Adipose tissue (tissue), 3 donors: Measurements from ENCODE around the gene PTTG1. TPM values are rescaled to one million over a fixed set of nuclear protein-coding genes. Genes with fewer than 3 reads are reported as not detected.

ENCODE experiments used
- H3K27ac ChIP-seq: one replicate; pipeline ENCODE4 v1.5.1; 2013; ENCODE audit warnings: low read depth, low read length
- WGBS, 3 donors: extraction: QIAGEN DNeasy Blood & Tissue Kit; methylation state at CpG; one replicate each; pipeline ENCODE4 v1.1.7; 2013; 5-methylcytosine and 5-hydroxymethylcytosine counted together
- polyA plus RNA-seq, 3 donors: library from polyadenylated mRNA; stranded (reverse); fragments of 200-250 nt; gene quantifications; one replicate each; pipeline ENCODE4 v1.2.3, GENCODE V29; 2013
- donor health status: healthy with polysubstance abuse.
- donor health status: Bipolar disorder and iron deficiency.
- donor health status: healthy.

The PTTG1 gene
- polyA plus RNA-seq, 3 donors = 1.6 to 10.7 (median 3.0) TPM

DNA sequence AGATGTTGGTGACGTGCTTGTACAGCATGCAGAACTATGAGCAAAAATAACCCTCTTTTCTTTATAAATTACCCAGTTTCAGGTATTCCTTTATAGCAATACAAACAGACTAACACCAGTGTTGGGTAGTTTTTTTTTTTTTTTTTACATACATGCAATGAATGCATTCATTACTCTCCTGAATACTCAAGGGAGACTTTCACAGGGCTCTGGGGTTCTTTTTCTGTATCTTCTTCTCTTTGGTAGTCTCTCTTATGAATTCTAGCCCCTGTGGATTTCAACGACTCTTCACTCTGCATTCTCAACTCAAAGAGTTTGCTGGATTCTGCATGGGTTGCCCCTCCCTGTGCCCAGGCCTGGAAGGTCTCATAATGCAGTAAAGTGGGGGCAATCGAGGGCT lies 27.8 kb downstream of the PTTG1 start:
- H3K27ac ChIP-seq = no peak overlapping the region
- WGBS, 3 donors = 89 to 96% (median 93%) methylated on average over 3 of the region's 3 CpGs

DNA sequence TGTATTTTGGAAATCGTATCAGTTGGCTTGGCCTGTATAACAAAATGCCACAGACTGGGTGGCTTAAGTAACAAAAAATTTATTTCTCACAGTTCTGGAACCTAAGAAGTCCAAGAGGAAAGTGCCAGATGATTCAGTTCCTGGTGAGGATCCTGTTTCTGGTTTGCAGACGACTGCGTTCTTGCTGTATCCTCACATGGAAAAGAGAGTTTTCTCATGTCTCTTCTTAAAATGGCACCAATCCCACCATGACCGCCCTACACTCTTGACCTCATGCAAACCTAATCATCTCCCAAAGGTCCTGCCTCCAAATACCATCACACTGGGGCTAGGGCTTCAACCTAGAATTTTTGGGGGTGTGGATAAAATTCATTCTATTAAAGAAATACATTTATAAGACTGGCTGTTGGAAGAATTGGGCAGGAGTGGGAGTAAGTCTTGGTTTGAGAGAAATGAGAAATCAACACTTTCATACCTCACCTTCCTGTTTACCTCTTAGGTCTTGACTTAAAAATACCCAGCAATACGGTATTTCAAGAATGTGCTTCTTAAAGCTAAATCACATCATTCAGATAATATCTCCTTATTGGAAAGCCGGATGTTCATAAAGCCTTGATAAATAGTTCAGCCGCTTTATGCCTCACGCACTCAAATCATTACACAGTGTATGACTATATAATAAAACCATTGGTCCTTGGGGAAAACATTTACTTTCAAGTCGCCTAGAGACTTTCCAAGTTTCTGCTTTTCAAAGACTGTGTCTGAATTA lies 28.7 kb downstream of the PTTG1 start:
- 82 to 89% (median 85%) methylated on average over 9 of the region's 9 CpGs for WGBS, 3 donors
- H3K27ac ChIP-seq = no peak overlapping the region

DNA sequence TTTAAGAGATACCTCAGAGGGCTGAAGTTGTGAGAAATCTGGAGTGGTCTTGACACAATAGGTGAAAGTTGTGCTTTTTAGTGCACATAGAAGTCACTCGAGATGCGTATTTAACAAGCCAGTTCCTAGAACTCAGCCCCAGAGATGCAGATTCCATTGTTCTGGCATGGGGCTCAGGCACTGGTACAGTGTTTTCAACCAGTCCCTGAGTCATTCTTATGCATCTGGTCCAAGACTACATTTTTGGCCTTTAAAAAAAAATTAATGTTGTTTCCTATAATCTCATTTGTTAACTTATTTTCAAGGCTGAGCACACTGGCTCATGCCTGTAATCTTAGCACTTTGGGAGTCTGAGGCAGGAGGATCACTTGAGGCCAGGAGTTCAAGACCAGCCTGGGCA lies 29.6 kb downstream of the PTTG1 start:
- H3K27ac ChIP-seq = no peak overlapping the region
- WGBS, 3 donors = 93 to 96% (median 94%) methylated on average over 2 of the region's 2 CpGs

DNA sequence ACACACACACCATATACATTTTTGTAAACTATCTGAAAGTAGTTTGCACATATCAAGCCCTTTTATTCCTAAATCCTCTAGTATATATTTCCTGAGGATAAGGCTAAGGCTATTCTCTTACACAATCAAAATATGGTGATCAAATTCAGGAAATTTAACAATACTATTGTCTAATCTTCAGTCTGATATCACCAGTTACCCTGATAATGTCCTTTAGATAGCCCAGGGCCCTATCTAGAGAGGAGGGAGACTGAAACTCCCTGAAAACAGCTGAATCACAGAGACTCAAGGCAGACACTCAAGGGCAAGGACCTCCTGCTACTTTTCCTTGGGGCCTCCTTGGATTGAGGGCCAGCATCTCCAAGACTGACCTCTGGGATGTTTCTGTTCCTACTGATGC lies 30.4 kb downstream of the PTTG1 start:
- no peak overlapping the region for H3K27ac ChIP-seq

DNA sequence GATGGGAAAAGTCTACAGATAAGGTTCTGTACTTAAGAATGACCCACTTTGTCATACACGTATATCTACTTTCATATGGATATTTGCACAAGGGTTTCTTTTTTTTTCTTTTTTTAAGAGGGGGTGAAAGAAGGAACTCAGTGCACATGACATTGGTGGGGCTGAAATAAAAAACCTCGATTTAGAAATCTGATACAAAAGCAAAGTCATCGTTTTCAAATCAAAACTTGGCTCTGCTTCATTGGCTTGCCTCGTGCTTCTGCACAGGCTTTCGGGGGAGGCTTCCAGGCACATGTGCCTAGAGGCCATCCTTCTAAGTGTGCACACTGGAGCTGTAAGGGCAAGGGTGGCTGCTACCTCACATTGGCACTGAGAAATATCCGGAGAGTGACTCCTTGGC lies 31.1 kb downstream of the PTTG1 start:
- no peak overlapping the region for H3K27ac ChIP-seq
- 43 to 61% (median 44%) methylated on average over 6 of the region's 6 CpGs for WGBS, 3 donors

DNA sequence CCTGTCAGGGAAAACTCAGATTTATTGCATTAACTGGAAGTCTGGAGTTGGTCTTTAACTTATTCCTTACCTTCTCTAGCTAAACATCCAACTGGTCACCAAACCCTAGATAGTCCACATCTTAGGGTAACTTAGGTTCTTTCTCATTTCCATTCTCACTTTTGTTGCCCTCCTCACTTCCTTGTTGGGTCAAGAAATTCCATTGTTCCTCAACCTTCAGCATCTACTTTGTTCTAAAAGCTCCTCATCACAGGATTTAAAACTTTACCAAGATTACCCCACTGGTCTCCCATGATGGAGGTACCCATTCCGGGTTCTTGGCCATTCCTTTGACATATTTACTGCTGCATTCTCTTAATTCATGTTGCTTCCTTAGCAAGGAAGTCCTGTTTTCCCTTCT lies 32.1 kb downstream of the PTTG1 start:
- WGBS, 3 donors = 41 to 70% (median 46%) methylated on average over 1 of the region's 1 CpG
- no peak overlapping the region for H3K27ac ChIP-seq

DNA sequence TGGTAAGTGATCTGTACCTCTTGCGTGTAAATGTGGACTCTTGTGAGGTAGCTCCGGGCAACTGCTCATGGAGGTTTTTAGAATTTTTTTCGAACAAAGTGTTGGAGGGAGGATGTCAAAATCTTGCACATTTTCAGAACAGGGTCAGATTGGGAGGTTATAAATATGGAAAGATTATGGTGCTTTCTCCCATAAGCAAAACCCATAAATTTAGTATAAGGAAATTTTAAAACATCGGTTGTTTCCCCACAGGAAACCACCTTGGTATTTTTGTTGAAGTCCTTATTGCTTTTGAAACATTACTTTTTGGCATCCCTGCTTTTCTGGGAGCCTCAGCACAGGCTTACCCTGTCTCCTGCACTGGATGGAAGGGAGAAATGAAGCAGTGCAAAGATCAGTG lies 33.9 kb downstream of the PTTG1 start:
- 56 to 81% (median 62%) methylated on average over 4 of the region's 4 CpGs for WGBS, 3 donors
- H3K27ac ChIP-seq = no peak overlapping the region

DNA sequence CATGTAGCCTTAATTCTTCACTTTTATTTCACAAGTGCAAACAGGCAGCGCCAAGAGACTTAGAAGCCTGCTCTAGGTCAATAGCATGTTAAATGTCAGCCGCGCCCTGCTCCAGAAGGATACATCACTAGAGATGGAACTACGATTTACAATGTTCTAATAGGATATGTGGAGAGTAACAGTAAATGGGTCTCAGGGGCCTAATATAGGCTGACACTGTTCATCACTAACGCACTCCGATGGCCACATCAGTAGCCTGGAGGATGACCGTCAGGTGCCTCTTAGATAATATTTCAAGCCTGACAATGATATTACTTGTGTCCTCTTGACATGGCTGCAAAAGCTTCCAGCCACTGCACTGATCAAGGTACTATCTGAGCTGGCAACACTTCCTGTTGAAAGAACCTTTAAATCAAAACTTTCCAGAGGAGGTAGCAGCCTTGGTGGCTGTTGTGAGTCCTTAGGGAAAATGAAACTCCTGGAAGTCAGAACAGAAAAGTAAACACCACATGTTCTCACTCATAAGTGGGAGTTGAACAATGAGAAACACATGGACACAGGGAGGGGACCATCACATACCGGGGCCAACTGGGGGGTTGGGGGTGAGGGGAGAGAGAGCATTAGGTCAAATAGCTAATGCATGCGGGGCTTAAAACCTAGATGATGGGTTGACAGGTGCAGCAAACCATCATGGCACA lies 35.0 kb downstream of the PTTG1 start:
- 76 to 85% (median 82%) methylated on average over 9 of the region's 9 CpGs for WGBS, 3 donors

DNA sequence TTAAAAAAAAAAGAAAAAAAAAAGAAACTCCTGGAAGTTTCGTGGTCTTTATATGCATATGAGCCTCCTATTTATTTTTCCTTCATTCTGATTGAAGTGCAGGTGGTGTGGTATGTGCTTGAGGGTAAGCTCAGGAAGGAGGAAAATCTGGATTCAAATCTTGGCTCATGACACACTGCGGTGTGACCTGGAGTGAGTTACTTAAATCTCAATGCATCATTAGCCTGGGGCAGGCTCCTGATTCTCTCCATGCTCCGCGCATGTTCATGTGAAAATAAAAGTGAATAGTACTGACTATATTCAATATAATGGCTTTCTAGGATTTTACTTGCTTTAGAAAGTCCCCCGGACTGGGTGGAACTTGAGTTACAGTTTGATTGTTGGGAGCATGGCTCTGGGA lies 35.6 kb downstream of the PTTG1 start:
- WGBS, 3 donors = 87 to 91% (median 91%) methylated on average over 5 of the region's 5 CpGs
- no peak overlapping the region for H3K27ac ChIP-seq

More for the DNA sequence above, 35.0 kb downstream of the PTTG1 start:
- H3K27ac ChIP-seq = no peak overlapping the region

DNA sequence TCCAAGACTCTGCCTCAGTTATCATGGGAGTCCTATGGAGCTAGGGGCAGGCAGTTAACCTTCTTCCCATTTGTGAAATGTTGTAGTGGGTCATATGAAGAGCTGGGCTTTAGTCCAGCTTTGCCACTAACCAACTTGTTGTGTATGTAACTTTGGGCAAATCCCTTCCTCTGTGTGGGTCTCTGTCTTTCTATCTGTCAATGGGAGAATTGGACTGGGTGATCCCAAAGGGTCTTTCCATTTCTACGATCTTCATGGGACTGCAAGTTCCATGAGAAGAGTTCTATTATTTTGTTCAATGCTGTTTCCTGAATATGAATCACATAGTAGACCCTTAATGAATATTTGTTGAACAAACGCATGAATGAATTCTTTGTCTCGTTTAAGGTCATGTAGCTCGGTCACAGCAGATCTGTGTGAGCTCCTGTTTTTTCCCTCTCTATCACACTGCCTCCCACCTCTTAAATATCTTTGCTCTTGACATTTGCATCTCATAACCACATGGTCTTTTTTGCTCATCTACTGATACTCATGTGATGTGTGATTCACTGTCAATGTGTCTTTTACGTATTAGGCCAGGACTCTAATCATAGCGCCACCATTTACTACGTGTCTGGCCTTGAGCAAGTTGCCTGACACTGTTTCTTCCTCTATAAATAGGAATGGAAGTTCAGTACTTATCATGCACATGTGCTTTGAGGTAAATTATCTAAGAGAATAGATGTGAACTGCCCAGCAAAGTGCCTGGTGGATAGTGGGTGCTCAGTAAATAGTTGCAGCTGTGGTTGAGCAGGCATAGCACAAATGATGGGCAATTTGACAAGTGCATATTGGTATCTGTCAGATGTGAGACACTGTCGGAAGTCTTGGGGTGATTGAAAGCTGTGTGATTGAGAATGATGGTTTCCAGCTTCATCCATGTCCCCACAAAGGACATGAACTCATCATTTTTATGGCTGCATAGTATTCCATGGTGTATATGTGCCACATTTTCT lies 37.4 kb downstream of the PTTG1 start:
- WGBS, 3 donors = 78 to 93% (median 92%) methylated on average over 8 of the region's 8 CpGs
- H3K27ac ChIP-seq = no peak overlapping the region

DNA sequence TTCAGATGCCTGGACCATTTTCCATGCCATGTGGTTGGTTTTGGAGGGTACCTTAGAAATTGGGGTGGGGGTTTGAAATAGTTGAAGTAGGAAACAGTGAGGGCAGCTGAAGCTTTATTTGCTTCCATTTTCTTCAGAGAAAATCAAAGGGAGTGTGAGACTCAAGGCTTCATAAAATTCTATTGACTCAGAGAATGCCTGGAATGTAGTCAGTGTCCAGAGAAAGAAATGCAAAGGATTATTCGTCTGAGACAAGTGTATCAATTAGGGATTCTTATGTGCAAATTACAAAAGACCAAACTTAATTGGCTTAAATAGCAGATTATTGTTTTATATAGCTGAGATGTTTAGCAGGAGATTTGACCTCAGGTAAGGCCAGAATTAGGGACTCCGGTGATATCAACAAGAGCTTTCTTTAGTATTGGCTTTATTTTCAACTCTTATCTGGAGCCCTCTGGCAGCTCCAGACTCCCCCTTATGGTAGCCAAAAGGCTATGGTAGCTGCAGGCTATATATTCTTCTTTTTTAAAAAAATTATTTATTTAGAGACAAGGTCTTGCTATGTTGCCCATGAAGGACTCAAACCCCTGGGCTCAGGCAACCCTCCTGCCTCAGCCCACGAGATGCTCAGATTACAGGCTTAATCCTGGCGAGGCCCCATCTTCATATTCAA lies 38.9 kb downstream of the PTTG1 start:
- 81 to 90% (median 87%) methylated on average over 4 of the region's 4 CpGs for WGBS, 3 donors
- no peak overlapping the region for H3K27ac ChIP-seq

DNA sequence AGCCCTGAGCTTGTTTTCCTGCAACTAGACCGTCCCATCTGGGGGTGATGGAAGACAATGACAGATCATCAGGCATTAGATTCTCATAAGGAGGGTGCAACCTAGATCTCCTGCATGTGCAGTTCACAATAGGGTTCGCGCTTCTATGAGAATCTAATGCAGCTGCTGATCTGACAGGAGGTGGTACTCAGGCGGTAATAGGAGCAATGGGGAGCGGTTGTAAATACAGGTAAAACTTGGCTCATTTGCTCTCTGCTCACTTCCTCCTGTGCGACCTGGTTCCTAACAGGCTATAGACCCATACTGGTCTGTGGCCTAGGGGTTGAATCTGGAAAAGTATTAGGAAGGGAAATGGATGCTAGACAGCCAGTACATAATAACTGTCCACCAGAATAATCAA lies 39.7 kb downstream of the PTTG1 start:
- H3K27ac ChIP-seq = no peak overlapping the region
- 81 to 96% (median 90%) methylated on average over 6 of the region's 6 CpGs for WGBS, 3 donors

DNA sequence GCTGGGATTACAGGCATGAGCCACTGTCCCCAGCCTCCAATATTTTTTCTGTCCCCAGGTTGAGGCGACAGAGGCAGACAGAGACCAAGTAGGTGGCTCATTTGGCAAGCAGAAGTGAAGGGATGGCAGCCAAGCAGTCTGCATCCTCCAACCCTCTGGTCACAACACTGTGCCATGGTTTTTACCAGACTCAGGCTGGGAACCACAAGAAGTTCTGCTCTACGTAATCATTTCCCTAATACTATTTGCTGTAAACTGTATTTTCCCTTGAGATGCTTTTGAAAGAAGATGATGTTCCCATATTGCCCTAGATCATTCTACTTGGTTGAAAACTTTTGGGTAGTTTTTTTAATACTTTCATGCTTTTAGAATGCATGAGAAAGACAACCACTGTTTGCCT lies 40.5 kb downstream of the PTTG1 start:
- WGBS, 3 donors = 59 to 86% (median 60%) methylated on average over 2 of the region's 2 CpGs
- H3K27ac ChIP-seq = no peak overlapping the region

DNA sequence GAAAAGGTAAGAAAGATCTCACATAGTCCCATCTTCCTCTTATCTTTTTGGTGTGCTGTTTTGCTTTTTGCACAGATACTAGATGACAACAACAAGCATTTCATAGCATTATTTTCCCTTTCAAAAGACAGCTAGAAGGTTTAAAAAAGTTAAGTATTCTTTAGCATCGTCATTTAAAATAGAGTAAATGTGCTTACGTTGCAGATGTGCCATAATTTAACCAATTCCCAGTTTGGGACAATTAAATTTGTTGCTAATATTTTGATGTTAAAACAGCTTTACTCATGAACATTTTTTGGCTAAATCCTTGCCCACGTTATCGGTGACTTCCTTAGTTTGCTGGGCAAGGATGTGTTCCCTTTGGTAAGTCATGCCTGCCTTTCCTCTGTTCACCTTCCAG lies 41.6 kb downstream of the PTTG1 start:
- WGBS, 3 donors = 84 to 92% (median 88%) methylated on average over 4 of the region's 4 CpGs
- H3K27ac ChIP-seq = no peak overlapping the region

DNA sequence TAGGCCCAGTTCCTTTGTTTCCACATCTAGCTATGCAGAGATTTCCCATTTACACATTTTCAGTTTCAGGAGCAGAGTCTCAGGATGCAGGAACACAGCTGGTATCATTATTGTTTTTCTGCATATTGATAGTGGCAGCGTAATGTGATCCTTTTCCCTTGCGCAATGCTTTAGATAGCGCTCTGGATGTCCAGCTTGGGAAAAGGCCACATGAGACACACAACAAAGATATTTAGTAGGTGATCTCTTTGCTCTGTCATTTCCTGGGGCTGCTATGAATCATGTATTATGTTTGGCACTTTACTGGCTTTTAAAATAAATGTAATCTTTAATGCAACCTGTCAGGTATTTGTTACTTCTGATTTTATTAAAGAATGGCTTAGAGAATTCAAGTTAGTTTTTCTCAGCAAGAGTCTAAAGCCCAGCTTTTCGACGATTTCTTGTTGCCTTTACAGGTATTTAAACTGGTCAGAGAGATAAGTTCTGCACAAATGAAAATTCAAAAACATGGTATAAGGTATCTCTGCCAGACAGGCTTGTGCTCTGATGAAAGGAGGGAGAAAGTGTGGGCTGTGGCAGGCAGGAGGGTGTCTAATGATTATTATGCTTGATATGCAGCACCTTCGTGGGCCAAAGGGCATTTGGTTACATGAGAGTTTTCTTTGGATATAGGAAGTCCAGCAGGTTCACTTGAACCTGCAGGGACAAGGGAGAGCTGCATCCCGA lies 42.2 kb downstream of the PTTG1 start:
- 39 to 69% (median 52%) methylated on average over 7 of the region's 7 CpGs for WGBS, 3 donors
- no peak overlapping the region for H3K27ac ChIP-seq

DNA sequence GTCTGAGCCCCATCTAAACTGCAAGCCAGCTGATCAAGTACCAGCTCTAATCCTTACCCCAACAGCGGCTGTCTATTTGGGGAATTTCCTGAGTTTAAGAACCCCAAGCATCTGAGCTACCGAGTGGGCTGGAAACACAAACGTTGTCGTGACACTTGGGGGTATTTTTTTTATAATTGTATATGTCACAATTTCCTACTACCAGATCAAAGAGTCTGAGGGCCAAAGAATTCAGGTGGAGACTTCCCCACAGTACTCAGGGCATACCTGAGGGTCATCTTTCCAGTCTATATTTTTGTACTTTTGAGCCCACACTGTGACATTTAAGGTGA lies 42.8 kb downstream of the PTTG1 start:
- WGBS, 3 donors = 58 to 65% (median 60%) methylated on average over 4 of the region's 4 CpGs
- H3K27ac ChIP-seq = no peak overlapping the region

DNA sequence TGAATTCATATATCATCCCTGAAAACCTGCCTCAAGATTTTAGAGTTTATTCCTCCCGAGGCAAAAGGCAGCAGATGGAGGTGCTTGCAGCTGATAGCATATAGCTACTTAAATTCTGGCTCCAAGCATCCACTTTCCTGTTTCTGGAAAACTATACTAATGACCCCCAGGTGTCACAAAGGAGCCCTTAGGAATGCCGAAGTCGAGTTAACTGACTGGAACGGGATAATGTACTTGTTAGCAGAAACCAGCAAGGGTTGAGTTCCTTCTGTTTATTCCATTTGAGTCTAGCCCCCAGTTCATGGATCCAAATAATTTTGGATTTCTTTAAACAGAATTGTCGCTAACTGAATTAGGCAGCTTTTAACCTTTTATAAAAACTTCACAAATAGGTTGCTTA lies 44.5 kb downstream of the PTTG1 start:
- H3K27ac ChIP-seq = no peak overlapping the region

More for the DNA sequence above, 44.5 kb downstream of the PTTG1 start:
- 78 to 83% (median 82%) methylated on average over 5 of the region's 5 CpGs for WGBS, 3 donors
